PFSK-1 (cell line): ENCODE results near the gene CDK2AP2.

Source experiments
- FOXP2 ChIP-seq: optimal IDR thresholded peaks from 2 replicates; pipeline ENCODE3; 2011; ENCODE audit warnings: borderline replicate concordance, control low read depth, inconsistent platforms; ENCODE audit not compliant: insufficient read depth; ENCODE audit errors: extremely low read length, extremely low read depth
- POLR2AphosphoS5 ChIP-seq: IDR thresholded peaks from 2 replicates; pipeline ENCODE4 v1.6.1; 2012; ENCODE audit warnings: low read depth, mild to moderate bottlenecking, control low read depth, low read length, moderate library complexity
- REST ChIP-seq, 2 experiments: IDR thresholded peaks; 2 replicates each; pipeline versions ENCODE4 v1.6.1 to v1.8.0; 2011 to 2012; ENCODE audit warnings: low read depth in 2 of 2, low read length in 2 of 2, control low read depth in 1 of 2, inconsistent platforms in 1 of 2, mild to moderate bottlenecking in 1 of 2, moderate library complexity in 1 of 2; ENCODE audit not compliant: insufficient read depth in 1 of 2
- SIN3A ChIP-seq: IDR thresholded peaks from 2 replicates; pipeline ENCODE4 v1.6.1; 2012; ENCODE audit warnings: mild to moderate bottlenecking, low read length, moderate library complexity, borderline replicate concordance; ENCODE audit not compliant: insufficient read depth
- TAF1 ChIP-seq: IDR thresholded peaks from 2 replicates; pipeline ENCODE4 v1.6.1; 2012; ENCODE audit warnings: low read length, control low read depth, borderline replicate concordance; ENCODE audit not compliant: insufficient read depth

Gene CDK2AP2

GRCh38 chr11:67495234-67496005 is 12.5 kb downstream of the CDK2AP2 start:
- TF ChIP-seq REST (IDR thresholded peaks at IDR 0.05; ENCODE audit: insufficient read depth in 1 of 2, low read depth in 2 of 2, low read length in 2 of 2): no peak

- TF ChIP-seq FOXP2: no peak
- no peak for TF ChIP-seq POLR2AphosphoS5
- no peak for TF ChIP-seq SIN3A
- no peak for TF ChIP-seq TAF1
- TF ChIP-seq REST (IDR thresholded peaks at IDR 0.05; ENCODE audit: insufficient read depth in 1 of 2, low read depth in 2 of 2, low read length in 2 of 2): no peak
Observed at GRCh38 chr11:67494371-67495233, 13.4 kb downstream of the CDK2AP2 start.

- TF ChIP-seq FOXP2 (no peak), POLR2AphosphoS5 (no peak), REST (IDR thresholded peaks at IDR 0.05; ENCODE audit: insufficient read depth in 1 of 2, low read depth in 2 of 2, low read length in 2 of 2) (no peak), TAF1 (no peak), SIN3A (no peak)
Observed at GRCh38 chr11:67493548-67494370, 14.2 kb downstream of the CDK2AP2 start.

GRCh38 chr11:67492801-67493547 is 15.0 kb downstream of the CDK2AP2 start:
- TF ChIP-seq FOXP2: no peak
- TF ChIP-seq SIN3A: no peak
- TF ChIP-seq POLR2AphosphoS5: no peak
- TF ChIP-seq TAF1: no peak
- no peak for TF ChIP-seq REST (IDR thresholded peaks at IDR 0.05; ENCODE audit: insufficient read depth in 1 of 2, low read depth in 2 of 2, low read length in 2 of 2)
